Measurements from ENCODE around the gene PTPRH. TPM values are rescaled to one million over a fixed set of nuclear protein-coding genes. Genes with fewer than 3 reads are reported as not detected.

PTPRH gene
- total RNA-seq, 1 experiment from 2014 or later = 15.9 TPM

DNA sequence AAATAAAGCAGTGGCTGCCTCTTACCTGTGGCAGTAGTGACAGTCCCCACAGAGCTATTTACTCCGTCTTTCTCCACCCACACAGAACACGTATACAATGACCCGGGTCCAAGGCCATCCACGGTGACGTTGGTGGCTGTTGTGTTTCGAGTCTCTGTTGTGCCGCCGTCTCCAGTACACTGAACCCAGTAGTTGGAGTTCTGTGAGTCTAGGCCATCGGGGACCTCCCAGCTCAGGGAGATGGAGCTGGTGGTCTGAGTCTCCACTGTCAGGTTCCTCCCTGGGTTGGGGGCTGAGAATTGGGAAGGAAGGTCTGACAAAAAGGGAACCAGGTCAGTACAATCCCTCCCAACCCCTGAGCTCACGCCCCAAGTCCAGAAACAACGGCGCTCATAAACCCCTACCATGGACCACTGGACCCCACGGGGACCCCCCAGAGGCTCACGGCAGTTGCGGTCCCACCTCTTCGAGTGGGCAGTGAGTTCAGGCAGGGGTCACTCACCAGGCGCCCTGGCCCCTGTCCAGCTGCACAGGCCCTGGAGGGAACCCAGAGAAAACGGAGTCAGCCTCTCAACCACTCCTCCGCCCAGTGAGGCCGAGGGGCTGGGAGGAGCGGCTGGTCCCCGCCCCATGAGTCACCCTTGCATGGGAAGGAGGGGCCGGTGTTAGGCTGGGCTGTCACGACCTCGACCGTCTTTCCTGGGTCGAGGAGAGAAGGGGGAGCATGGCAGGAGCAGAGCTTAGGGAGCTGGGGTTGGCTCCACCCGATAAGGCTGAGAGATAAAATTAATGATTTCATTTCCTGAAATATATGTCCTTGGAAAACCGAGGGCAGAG is 2.4 kb downstream of the PTPRH start:
- peak overlapping the region; percentile 55 for H3K27ac ChIP-seq (ENCODE audit: low read depth, low read length)
- ChIA-PET RAD21 (ENCODE audit: low non-redundant PET in 1 of 2, low total read pairs in 2 of 2, uncharacterized antibody in 2 of 2, unreplicated experiment in 2 of 2) (interaction anchor here in 1 of 2 experiments (0.7 kb wide), 1 partner anchor 411 kb away, joined by 3 read pairs; no protein-coding TSS in a partner anchor), CTCF (interaction anchor here (1.2 kb wide), 1 partner anchor 48 kb away, joined by 3 read pairs; no protein-coding TSS in a partner anchor)

More for the DNA sequence above, 2.4 kb downstream of the PTPRH start:
- TSS peak; percentile 84 for BruUV-seq (replicated peaks)
- DNase-seq (ENCODE audit: low read depth, low spot score) (peak; percentile 67), ATAC-seq (peak; percentile 86)
- Histone ChIP-seq H2AFZ (ENCODE audit: low read depth, low read length, poor library complexity, severe bottlenecking) (no peak overlapping the region), H3K9me2 (ENCODE audit: insufficient read depth) (no peaks in the 10 kb centered on the region), H3K4me2 (ENCODE audit: low read length) (peak overlapping the region; percentile 91), H3K4me1 (ENCODE audit: control insufficient read depth in 1 of 2, insufficient read depth in 2 of 2, low read length in 2 of 2) (peaks cover 34 to 53% of the 10 kb centered on the region in 2 experiments), H3K4me3 (replicated peaks in 1 of 2; ENCODE audit: low read depth in 1 of 2, low read length in 2 of 2) (peak overlapping the region; percentile 55 to 67), H3K27me3 (ENCODE audit: insufficient read depth, low read length) (no peaks in the 10 kb centered on the region), H4K20me1 (ENCODE audit: insufficient read depth) (no peaks in the 10 kb centered on the region), H3K9me3 (ENCODE audit: control insufficient read depth in 1 of 2, insufficient read depth in 1 of 2, low read depth in 1 of 2, low read length in 2 of 2) (no peaks in the 10 kb centered on the region), H3K36me3 (ENCODE audit: control insufficient read depth in 1 of 2, insufficient read depth in 2 of 2, low read length in 2 of 2) (0 out of 4 replicates have a peak, but pooled peaks cover 0 to 2% of the 10 kb centered on the region in 2 experiments), H3K79me2 (ENCODE audit: insufficient read depth, low read length) (no peaks in the 10 kb centered on the region), H3K9ac (ENCODE audit: low read length) (peak overlapping the region; percentile 76)
- POLR2A ChIA-PET = interaction anchor here (0.7 to 1.8 kb wide), 4 partner anchors 9 to 60 kb away, joined by 3 to 7 read pairs (median 4); no protein-coding TSS in a partner anchor
- intact Hi-C loops (cut with micrococcal nuclease) = no loop called here
- TF ChIP-seq JUND (IDR thresholded peaks at IDR 0.05) (peak; percentile 89), EGR1 (IDR thresholded peaks at IDR 0.05; ENCODE audit: low read depth) (peak; percentile 53), TCF7L2 (IDR thresholded peaks at IDR 0.05; ENCODE audit: borderline replicate concordance, extremely low read depth, insufficient read depth, insufficient read length) (peak; percentile 49), MAX (IDR thresholded peaks at IDR 0.05) (peak; percentile 71; the same call in 1 of the 2 replicates), ATF3 (IDR thresholded peaks at IDR 0.05) (no peak), POLR2AphosphoS5 (IDR thresholded peaks at IDR 0.05; ENCODE audit: low read depth, low read length) (peak; percentile 80), FOSL1 (IDR thresholded peaks at IDR 0.05; ENCODE audit: low read depth) (peak; percentile 84), CEBPB (IDR thresholded peaks at IDR 0.05; ENCODE audit: low read depth) (no peak), YY1 (IDR thresholded peaks at IDR 0.05; ENCODE audit: extremely low read depth, insufficient replicate concordance, low read depth, low read length) (peak; percentile 44), ZFX (IDR thresholded peaks at IDR 0.05) (peak; percentile 35; the same call in 1 of the 2 replicates), SP1 (IDR thresholded peaks at IDR 0.05; ENCODE audit: low read depth) (peak; percentile 86), ZBTB33 (IDR thresholded peaks at IDR 0.05; ENCODE audit: extremely low read depth, insufficient replicate concordance, low read length) (no peak), POLR2A (IDR thresholded peaks at IDR 0.05; ENCODE audit: borderline replicate concordance, extremely low read depth, insufficient read depth, insufficient read length) (peak; percentile 36), SIN3A (IDR thresholded peaks at IDR 0.05; ENCODE audit: low read depth) (peak; percentile 81; the same call in 1 of the 2 replicates), RAD21 (IDR thresholded peaks at IDR 0.05; ENCODE audit: low read depth) (no peak)
